ENCODE results near the gene MAZ.
A peak's percentile ranks its signal among the peaks of the same experiment; 100 is the strongest.

The MAZ gene

DNA sequence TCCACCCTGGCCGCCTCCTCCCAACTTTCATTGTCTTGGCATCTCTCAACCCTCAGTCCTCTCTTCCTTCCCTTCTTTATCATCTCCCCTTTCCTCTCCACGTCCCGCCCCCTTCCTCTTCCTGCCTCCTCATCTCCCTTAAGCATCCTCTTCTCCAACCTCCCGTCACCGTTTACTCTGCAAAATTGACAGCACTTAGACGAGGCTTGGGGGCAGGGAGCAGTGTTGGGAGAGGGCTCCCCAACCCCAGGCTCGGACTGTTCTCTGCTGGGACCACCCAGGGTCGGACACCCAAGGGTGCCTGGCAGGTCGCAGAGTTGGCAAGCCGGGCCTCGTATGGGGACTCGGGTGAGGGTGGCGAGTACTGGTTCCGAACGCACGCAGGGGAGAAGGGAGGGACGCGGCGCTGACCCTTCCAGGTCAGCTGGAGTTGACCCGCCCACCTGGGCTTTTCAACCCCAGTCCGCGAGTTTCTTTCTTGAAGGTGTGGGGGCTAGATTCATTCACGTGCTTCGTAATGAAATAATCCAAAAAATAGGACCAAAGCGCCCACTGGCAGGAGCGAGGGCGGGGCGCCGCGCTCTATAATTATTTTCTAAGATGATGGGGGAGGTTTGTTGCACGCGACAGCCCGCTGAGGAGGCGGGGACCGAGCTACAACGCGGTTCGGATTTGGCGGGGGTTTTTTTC is 8.8 kb downstream of the MAZ start:
- DNase-seq (ENCODE audit: low spot score) = no peak
- in situ Hi-C loops (cut with MboI; ENCODE audit: low pct_unique_long_range_greater_than_20kb, low sequenced_read_pairs, unreplicated experiment) = no loop called here
- TF ChIP-seq, protein P1, sequence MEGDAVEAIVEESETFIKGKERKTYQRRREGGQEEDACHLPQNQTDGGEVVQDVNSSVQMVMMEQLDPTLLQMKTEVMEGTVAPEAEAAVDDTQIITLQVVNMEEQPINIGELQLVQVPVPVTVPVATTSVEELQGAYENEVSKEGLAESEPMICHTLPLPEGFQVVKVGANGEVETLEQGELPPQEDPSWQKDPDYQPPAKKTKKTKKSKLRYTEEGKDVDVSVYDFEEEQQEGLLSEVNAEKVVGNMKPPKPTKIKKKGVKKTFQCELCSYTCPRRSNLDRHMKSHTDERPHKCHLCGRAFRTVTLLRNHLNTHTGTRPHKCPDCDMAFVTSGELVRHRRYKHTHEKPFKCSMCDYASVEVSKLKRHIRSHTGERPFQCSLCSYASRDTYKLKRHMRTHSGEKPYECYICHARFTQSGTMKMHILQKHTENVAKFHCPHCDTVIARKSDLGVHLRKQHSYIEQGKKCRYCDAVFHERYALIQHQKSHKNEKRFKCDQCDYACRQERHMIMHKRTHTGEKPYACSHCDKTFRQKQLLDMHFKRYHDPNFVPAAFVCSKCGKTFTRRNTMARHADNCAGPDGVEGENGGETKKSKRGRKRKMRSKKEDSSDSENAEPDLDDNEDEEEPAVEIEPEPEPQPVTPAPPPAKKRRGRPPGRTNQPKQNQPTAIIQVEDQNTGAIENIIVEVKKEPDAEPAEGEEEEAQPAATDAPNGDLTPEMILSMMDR (IDR thresholded peaks at IDR 0.05; ENCODE audit: extremely low read depth, insufficient read depth, missing control alignments) = no peak

DNA sequence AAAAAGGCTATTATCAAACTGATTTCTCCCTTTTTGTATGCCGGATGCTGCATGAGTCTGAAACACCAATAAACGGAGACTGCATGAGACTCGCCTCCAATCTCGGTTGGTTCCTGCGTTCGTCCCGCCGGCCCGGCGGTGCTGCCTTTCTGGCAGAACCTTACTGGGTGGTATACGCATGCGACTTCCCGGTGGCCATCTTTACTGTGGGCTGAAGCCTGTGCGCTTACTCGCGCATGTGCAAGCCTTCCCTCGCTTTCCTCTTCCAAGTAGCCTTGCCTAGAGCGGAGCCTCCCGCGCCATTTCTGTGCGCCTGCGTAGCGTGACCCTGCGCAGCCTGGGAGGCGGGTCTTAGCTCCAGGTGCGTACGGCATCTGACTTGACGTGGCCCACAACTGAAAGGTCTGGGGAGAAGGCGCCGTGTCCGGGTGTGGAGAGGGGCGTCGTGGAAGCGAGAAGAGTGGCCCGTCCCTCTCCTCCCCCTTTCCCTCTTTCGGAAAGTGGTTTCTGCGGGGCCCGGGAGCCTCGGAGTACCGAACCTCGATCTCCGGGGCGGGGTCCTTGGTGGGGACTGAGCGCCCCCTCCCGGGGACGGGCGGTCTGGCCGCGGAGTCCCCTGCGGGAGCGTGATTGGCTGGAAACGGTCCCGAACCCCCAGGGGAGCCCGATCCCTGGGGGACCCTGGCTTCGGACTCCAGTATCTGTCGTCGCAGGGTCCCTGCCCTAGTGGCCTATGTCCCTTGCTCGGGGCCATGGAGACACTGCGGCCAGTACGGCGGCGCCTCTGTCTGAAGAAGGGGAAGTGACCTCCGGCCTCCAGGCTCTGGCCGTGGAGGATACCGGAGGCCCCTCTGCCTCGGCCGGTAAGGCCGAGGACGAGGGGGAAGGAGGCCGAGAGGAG is 9.7 kb downstream of the MAZ start, which contains the start of gene PAGR1:
Gene PAGR1 (plus strand): TSS at position 360 of the 901 bp plus-strand sequence. CDS start 374 bp downstream, at position 734.
- in situ Hi-C loops (cut with MboI; ENCODE audit: low pct_unique_long_range_greater_than_20kb, low sequenced_read_pairs, unreplicated experiment) = no loop called here
- TF ChIP-seq, protein P1 (IDR thresholded peaks at IDR 0.05; ENCODE audit: extremely low read depth, insufficient read depth, missing control alignments) = peak; percentile 95
- DNase-seq (ENCODE audit: low spot score) = peak; percentile 96

- in situ Hi-C loops (cut with MboI; ENCODE audit: low pct_unique_long_range_greater_than_20kb, low sequenced_read_pairs, unreplicated experiment) = no loop called here
- TF ChIP-seq, protein P1 (IDR thresholded peaks at IDR 0.05; ENCODE audit: extremely low read depth, insufficient read depth, missing control alignments) = no peak
- no peak for DNase-seq (ENCODE audit: low spot score)
Observed at GRCh38 chr16:29816694-29817441, 10.5 kb downstream of the MAZ start.

- no peak for DNase-seq (ENCODE audit: low spot score)
- TF ChIP-seq, protein P1 (IDR thresholded peaks at IDR 0.05; ENCODE audit: extremely low read depth, insufficient read depth, missing control alignments) = no peak
- in situ Hi-C loops (cut with MboI; ENCODE audit: low pct_unique_long_range_greater_than_20kb, low sequenced_read_pairs, unreplicated experiment) = no loop called here
Observed at GRCh38 chr16:29818082-29818481, 11.8 kb downstream of the MAZ start.

GRCh38 chr16:29819506-29819905 is 13.2 kb downstream of the MAZ start:
- TF ChIP-seq, protein P1 (IDR thresholded peaks at IDR 0.05; ENCODE audit: extremely low read depth, insufficient read depth, missing control alignments) = no peak
- in situ Hi-C loops (cut with MboI; ENCODE audit: low pct_unique_long_range_greater_than_20kb, low sequenced_read_pairs, unreplicated experiment) = no loop called here
- no peak for DNase-seq (ENCODE audit: low spot score)

DNA sequence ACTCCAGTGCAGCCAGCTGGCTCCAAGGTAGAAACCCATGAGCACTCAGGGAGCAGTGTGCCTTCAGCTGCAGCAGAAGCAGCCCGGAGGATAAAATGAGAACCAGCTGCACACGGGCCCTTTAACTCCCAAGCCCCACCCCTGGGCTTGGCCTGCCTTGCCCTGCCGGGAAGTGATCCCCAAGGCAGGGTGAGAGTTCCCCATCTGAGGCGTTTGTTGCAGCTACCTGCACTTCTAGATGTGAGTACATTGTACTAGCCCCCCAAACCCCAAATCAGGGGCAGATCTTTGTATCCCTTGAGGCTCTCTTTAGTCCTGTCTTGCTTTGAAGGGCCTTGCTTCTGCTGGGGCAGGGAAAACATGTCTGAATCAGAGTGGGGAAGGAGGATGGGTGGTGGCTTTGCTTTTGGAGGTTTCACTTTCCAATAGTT is 14.0 kb downstream of the MAZ start, which contains the start of gene MVP:
Gene MVP (plus strand): TSS at position 192 of the 431 bp plus-strand sequence. CDS start 10,088 bp downstream, outside the sequence.
- in situ Hi-C loops (cut with MboI; ENCODE audit: low pct_unique_long_range_greater_than_20kb, low sequenced_read_pairs, unreplicated experiment) = no loop called here
- peak; percentile 66 for DNase-seq (ENCODE audit: low spot score)
- TF ChIP-seq, protein P1 (IDR thresholded peaks at IDR 0.05; ENCODE audit: extremely low read depth, insufficient read depth, missing control alignments) = no peak

Data from GM13977 (cell line).